Measurements from ENCODE around the gene MCM3.
A peak's percentile ranks its signal among the peaks of the same experiment; 100 is the strongest.

Gene MCM3

DNA sequence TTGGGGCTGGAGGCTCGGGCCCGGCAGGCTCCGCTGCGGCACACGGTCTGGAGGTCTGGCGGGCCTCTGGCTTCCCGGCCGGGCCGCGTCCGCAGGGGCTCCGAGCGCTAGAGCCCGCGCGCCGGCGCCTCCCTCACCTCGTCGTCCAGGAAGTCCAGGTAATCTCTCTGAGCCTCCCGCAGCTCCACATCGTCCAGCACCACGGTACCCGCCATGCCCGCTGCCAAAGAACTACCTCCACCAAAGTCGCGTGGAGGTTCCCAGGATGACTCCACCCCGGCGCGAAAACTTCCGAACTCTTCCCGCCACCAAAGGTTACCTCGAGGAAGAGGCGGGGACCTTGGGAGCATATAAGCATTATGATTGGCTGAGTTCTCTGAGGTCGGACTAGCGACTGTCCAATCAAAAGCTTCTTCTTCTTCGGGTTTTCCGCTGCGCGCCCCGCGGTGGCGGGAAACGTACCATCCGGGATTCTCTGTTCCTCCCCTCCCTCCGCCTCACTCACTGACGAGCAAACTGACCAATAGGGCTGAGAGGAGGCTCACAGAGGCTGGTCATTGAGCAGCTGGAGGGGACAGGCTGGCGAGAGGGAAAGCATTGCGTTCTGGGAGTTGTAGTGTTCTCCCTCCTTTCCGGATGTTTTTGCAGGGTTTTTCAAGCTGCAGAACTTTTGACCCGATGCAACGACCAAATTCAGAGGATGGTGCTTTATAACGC lies at the start of gene MCM3:
Gene MCM3 (minus strand): TSS at position 283 of the 717 bp plus-strand sequence. CDS start 68 bp downstream, at position 215.
- POLR2A ChIA-PET, result interaction anchor here (1.1 to 1.4 kb wide), 2 partner anchors 68 to 78 kb away, joined by 4 to 5 read pairs; no protein-coding TSS in a partner anchor
- peak; percentile 95 for DNase-seq (ENCODE audit: low read depth, low spot score)
- peak within 1 kb of the TSS; percentile 83 for H3K4me3 ChIP-seq (ENCODE audit: low read depth, low read length)
- CTCF ChIA-PET, result interaction anchor here (0.8 to 10.0 kb wide), 15 partner anchors 9 to 380 kb away, joined by 3 to 299 read pairs (median 9); partner anchors contain the start of gene PAQR8
- TF ChIP-seq, protein P1, sequence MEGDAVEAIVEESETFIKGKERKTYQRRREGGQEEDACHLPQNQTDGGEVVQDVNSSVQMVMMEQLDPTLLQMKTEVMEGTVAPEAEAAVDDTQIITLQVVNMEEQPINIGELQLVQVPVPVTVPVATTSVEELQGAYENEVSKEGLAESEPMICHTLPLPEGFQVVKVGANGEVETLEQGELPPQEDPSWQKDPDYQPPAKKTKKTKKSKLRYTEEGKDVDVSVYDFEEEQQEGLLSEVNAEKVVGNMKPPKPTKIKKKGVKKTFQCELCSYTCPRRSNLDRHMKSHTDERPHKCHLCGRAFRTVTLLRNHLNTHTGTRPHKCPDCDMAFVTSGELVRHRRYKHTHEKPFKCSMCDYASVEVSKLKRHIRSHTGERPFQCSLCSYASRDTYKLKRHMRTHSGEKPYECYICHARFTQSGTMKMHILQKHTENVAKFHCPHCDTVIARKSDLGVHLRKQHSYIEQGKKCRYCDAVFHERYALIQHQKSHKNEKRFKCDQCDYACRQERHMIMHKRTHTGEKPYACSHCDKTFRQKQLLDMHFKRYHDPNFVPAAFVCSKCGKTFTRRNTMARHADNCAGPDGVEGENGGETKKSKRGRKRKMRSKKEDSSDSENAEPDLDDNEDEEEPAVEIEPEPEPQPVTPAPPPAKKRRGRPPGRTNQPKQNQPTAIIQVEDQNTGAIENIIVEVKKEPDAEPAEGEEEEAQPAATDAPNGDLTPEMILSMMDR (IDR thresholded peaks at IDR 0.05; ENCODE audit: insufficient read depth, low read length, missing control alignments), result peak; percentile 4

DNA sequence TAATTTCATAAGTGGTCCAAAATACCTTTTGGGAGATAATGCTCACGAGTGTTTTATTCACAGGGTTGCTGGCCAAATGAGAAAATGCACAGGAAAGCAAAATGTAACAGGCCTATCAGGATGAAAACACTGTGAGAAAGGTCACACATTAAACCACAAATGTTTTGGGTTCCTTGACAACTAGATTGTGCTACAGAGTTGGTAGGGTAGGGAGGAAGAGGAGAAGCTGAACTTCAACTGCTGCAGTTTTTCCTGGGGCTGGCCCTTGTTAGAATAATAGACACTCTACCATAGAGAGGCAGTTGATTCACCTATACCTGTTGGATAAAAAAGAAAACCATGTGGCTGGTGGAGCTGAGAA lies 49.3 kb upstream of the MCM3 start:
- no peak overlapping the region for H3K4me3 ChIP-seq (ENCODE audit: low read depth, low read length)
- no peak for DNase-seq (ENCODE audit: low read depth, low spot score)
- CTCF ChIA-PET, result interaction anchor here (1.1 kb wide), 1 partner anchor 48 kb away, joined by 3 read pairs; no protein-coding TSS in a partner anchor
- POLR2A ChIA-PET, result no interaction called here
- TF ChIP-seq, protein P1 (IDR thresholded peaks at IDR 0.05; ENCODE audit: insufficient read depth, low read length, missing control alignments), result no peak

DNA sequence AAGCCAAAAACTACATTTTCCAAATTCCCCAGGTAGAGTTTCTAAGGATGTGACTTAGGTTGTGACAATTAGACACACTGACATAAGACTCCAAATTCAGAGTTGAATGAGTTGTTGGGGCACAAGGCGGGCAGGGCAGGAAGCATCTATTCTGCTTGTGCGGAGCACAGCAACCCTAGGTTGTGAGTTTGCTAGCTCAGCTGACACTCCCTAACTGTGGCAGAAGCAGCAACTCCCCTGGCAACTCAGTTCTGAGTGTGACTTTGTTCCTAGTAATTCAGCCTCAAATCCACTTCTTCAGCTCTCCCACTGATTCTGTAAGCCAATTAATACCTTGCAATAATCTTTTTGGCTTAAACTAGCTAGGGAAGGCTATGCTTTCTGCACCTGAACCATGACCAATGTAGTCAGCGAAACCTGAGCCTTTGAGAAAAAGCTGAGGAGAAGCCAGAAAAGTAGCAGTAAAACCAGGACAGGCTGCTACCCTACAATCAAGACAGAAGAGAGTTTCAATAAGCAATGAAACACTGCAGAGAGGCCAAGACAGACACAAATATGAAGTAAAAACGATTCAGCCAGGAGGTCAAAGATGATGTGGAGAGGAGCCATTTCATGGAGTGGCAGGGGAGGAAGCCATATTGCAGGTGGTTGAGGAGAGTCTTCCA lies 47.4 kb upstream of the MCM3 start:
- ChIA-PET POLR2A (no interaction called here), CTCF (interaction anchor here (0.7 kb wide), 1 partner anchor 60 kb away, joined by 3 read pairs; no protein-coding TSS in a partner anchor)
- H3K4me3 ChIP-seq (ENCODE audit: low read depth, low read length), result no peak overlapping the region
- DNase-seq (ENCODE audit: low read depth, low spot score), result no peak
- TF ChIP-seq, protein P1 (IDR thresholded peaks at IDR 0.05; ENCODE audit: insufficient read depth, low read length, missing control alignments), result no peak

DNA sequence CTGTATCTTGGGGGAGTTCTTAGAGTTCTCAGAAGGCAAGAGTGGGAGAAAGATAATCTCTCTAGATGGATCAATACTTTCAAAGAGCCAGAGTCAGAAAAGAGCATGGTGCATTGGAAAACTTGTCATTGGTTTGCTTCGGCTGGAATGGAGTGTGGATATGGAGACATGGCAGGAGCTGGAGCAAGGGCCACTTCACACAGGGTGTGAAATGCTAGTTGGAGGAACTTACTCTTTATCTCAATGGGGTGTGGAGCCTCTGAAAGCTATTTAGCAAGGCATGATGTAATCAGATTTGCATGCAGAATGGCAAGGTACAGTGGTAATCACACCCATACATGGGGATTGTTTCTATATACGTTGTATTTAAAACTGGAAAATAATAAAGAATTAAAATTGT lies 45.9 kb upstream of the MCM3 start:
- no peak for DNase-seq (ENCODE audit: low read depth, low spot score)
- ChIA-PET CTCF (no interaction called here), POLR2A (no interaction called here)
- H3K4me3 ChIP-seq (ENCODE audit: low read depth, low read length), result no peak overlapping the region
- TF ChIP-seq, protein P1 (IDR thresholded peaks at IDR 0.05; ENCODE audit: insufficient read depth, low read length, missing control alignments), result no peak

DNA sequence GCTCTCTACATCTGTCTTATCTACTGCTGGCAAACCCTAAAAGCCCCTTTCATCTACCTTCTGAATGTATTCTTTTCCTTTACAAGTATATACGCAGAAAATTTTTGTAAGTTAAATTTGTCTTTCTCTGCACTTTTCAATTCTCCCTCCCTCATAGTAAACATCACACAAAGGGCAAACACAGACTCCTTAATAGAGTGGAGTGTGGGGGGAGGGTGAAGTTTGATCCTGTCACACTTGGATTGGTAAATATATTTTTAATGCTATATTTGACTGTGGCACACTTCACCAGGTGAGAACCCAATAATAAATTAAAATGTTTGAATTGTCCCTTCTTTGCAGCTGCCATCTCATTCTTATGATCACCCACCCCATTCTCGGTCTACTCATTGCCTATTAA lies 44.2 kb upstream of the MCM3 start:
- TF ChIP-seq, protein P1 (IDR thresholded peaks at IDR 0.05; ENCODE audit: insufficient read depth, low read length, missing control alignments), result no peak
- POLR2A ChIA-PET, result no interaction called here
- CTCF ChIA-PET, result interaction anchor here (1.5 kb wide), 1 partner anchor 35 kb away, joined by 3 read pairs; no protein-coding TSS in a partner anchor
- no peak for DNase-seq (ENCODE audit: low read depth, low spot score)
- no peak overlapping the region for H3K4me3 ChIP-seq (ENCODE audit: low read depth, low read length)

DNA sequence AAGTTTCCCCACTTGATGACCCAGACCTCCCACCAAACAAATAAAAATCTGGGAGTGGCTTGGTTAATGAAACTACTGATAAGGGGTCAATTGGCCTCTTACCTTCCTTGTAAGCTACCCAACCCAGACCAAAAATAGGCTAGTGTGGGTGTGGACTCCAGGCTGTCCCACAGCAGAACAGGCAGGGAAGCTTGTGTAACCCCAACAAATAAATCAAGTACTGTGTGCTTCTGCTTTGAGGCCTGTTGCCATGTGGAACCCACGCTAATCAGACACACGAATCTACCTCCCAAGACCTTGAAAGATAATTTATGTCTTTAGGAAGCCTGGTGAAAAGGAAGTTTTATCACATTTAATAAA lies 43.7 kb upstream of the MCM3 start:
- H3K4me3 ChIP-seq (ENCODE audit: low read depth, low read length), result no peak overlapping the region
- POLR2A ChIA-PET, result no interaction called here
- TF ChIP-seq, protein P1 (IDR thresholded peaks at IDR 0.05; ENCODE audit: insufficient read depth, low read length, missing control alignments), result no peak
- no peak for DNase-seq (ENCODE audit: low read depth, low spot score)
- CTCF ChIA-PET, result interaction anchor here (1.5 kb wide), 1 partner anchor 35 kb away, joined by 3 read pairs; no protein-coding TSS in a partner anchor
